CD4-positive, alpha-beta T cell treated with Interleukin-6 for 4 hours (primary cell): ENCODE measurements around the gene POLR2M.

ENCODE experiments used
- DNase-seq: peaks from one replicate; pipeline ENCODE4 v3.0.0-alpha.2; 2020; ENCODE audit warnings: mixed read lengths

The POLR2M gene

GRCh38 chr15:57692709-57693108 is 13.8 kb upstream of the POLR2M start:
- DNase-seq, result no peak

- no peak for DNase-seq
These were observed 12.2 kb upstream of the POLR2M start for GRCh38 chr15:57694279-57694678.

- DNase-seq, result no peak
These were observed 10.4 kb upstream of the POLR2M start for GRCh38 chr15:57696146-57696545.

GRCh38 chr15:57697588-57697987 is 8.9 kb upstream of the POLR2M start:
- DNase-seq, result no peak

GRCh38 chr15:57698243-57698642 is 8.3 kb upstream of the POLR2M start:
- no peak for DNase-seq

GRCh38 chr15:57698991-57699390 is 7.5 kb upstream of the POLR2M start:
- DNase-seq, result no peak

GRCh38 chr15:57703387-57703786 is 3.1 kb upstream of the POLR2M start:
- DNase-seq, result peak; percentile 40

GRCh38 chr15:57704441-57704840 is 2.1 kb upstream of the POLR2M start:
- no peak for DNase-seq

GRCh38 chr15:57705746-57706404 is 639 bp upstream of the POLR2M start:
- DNase-seq, result no peak

- DNase-seq, result no peak
These were observed 1.5 kb downstream of the POLR2M start for GRCh38 chr15:57708047-57708446.

GRCh38 chr15:57718309-57718708 is 11.8 kb downstream of the POLR2M start:
- no peak for DNase-seq

- DNase-seq, result no peak
These were observed 14.4 kb downstream of the POLR2M start for GRCh38 chr15:57720867-57721266.

GRCh38 chr15:57726411-57726810 is 19.9 kb downstream of the POLR2M start:
- no peak for DNase-seq

GRCh38 chr15:57727031-57727430 is 20.5 kb downstream of the POLR2M start:
- DNase-seq, result no peak

GRCh38 chr15:57728436-57728835 is 21.9 kb downstream of the POLR2M start:
- DNase-seq, result no peak

GRCh38 chr15:57730876-57731275 is 24.4 kb downstream of the POLR2M start:
- DNase-seq, result no peak

GRCh38 chr15:57731530-57732103 is 25.1 kb downstream of the POLR2M start:
- DNase-seq, result no peak

GRCh38 chr15:57732526-57733331 is 26.2 kb downstream of the POLR2M start:
- DNase-seq, result peak; percentile 55

GRCh38 chr15:57734860-57735259 is 28.3 kb downstream of the POLR2M start:
- DNase-seq, result no peak

GRCh38 chr15:57735431-57735830 is 28.9 kb downstream of the POLR2M start:
- DNase-seq, result no peak

- DNase-seq, result no peak
These were observed 29.4 kb downstream of the POLR2M start for GRCh38 chr15:57735891-57736290.

GRCh38 chr15:57736591-57736990 is 30.1 kb downstream of the POLR2M start:
- no peak for DNase-seq

- no peak for DNase-seq
These were observed 32.3 kb downstream of the POLR2M start for GRCh38 chr15:57738734-57739237.

- no peak for DNase-seq
These were observed 33.5 kb downstream of the POLR2M start for GRCh38 chr15:57740048-57740447.
